HG03280 (cell line): Measurements from ENCODE around the gene GALNT7.

Experiments
- ATAC-seq: cut with Tn5 transposase; IDR thresholded peaks from one replicate; pipeline ENCODE4 v1.9.1; 2021; ENCODE audit warnings: mild to moderate bottlenecking, moderate library complexity; ENCODE audit not compliant: unreplicated experiment

GALNT7 gene

DNA sequence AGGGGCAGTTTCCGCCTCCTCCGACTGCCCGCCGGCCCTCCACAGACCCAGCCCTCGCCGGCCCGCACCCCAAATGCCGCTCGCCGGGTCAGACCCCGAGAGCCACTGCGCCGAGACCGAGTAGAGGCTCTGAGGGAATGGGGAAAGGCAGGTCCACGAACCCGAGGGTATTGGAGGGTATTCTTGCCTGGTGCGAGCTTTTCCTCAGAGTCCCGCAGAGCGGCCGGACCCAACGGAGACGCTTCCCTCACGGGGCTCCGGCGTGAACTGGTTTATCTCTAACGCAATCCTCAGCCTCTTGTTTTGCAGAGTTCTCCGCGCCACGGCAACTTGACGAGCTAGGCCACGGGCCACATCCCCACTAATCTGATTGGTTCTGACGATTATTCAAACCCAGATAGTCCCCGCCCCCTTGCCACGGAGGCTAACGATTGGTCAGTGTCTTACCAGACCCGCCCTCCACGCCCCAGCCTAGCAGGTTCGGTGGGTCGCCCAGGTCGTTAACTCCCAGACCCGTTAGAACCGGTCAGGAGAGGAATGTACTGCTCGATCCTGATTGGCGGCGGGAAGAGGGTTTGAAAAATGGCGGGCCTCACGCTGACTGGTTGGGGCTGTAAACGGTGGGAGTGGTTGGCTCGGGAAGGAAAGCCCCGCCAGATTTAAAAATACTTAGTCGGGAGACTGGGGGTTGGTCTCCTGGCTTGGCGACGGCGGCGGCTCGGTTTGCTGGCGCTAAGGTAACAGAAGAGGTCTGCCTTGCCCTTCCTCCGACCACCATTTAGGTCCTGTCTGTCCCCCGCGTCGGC is 165.7 kb downstream of the GALNT7 start, which contains the start of gene HMGB2:
Gene HMGB2 (minus strand): TSS at position 274 of the 806 bp plus-strand sequence. CDS start 709 bp downstream, outside the sequence.
- peak; percentile 96 for ATAC-seq

DNA sequence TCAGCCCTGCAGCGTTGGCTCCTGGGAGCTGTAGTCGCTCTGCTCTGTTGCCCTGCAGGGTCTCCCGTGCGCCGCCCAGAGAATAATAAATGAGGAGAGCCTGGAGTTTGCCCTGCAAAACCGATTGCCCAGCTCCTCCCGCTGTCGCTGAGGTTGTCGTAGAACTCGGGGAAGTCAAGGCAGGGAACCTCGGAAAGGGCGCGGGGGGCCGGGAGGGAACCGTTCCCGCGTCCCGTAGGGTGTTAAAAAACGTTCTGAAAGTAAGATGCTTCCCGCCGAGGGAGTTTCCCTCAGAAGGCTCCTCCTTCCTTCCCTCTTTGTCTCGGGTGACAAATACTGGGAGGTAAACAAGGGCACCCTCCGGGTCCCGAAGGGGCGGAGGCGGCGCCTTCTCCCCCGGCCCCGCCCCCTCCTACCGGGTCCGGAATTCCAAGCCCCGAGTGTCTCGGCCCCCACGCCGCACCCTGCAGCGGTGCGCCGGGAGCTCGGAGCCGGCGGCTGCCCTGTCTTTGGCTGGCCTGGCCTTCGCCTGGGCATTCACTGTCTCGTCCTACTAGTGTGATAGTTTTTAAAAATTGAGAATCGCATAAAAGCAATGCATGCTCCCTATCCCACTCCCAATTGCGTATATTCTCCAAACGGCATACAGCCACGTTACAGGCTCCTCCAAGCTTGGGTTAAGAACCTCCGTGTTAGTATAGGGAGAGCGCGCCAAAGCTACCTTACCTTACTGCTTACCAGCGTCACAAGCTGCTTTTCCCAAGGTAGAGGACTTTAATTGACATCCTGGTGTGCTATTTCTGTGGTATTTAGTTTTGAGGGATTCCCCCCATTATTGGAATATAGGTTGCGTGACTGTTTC is 166.5 kb downstream of the GALNT7 start:
- peak; percentile 18 for ATAC-seq

DNA sequence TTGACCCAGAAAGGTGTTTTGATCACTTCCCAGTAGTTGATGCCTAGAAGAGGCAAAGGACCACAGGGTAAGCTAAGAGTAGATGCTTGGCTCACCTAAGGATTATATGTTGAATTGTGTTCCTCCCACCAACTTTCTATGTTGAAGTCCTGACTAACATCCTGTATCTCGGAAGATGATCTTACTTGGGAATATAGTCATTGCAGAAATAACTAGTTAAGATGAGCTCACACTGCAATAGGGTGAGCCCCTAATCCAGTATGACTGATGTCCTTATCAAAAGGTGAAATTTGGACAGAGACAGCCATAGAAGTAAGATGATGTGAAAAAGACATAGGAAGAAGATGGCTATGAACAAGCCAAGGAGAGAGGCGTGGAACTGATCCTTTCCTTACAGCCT is 168.9 kb downstream of the GALNT7 start:
- ATAC-seq = no peak

DNA sequence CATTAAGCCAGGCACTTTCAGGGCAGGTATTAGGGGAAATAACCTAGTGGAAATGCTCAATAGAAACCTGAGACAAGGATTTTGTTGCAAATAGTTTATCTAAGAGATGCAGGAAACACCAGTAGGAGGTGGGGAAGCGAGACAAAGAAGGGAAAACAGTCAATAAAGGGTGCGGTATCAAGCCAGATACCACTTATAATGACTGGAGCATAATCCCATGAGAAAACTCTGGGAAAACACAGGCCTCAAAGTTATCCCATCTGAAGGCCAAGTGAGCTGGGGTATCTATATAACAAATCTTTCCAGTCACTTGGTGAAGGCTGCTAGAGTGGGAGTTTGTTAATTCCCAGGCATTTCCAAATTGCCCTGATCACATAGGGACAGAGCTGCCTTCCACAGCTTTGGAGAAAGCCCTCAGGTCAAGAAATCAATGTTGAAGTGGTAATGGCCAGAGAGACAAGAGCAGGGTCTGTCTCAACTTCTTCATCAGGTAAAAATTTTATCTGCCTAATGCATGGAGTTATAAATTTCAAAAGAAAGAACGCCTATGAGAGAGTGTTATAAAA is 175.3 kb downstream of the GALNT7 start:
- no peak for ATAC-seq

DNA sequence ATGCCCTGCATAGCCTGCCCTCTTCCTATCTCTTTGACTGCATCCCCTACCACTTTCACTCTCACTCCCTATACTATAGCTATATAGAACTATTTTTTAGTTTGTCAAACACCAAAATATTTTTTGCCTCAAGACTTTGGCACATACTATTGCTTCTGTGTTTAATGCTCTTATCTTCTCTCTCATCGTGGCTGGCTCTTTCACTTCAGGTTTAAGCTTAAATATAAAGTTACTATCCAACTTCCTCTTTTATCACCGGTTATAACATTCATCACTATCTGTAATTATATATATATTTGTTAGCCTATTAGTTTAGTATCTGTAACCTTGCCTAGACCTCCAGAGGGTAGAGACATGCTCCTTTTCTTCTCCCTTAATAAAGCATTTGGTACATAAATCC is 177.0 kb downstream of the GALNT7 start:
- no peak for ATAC-seq

DNA sequence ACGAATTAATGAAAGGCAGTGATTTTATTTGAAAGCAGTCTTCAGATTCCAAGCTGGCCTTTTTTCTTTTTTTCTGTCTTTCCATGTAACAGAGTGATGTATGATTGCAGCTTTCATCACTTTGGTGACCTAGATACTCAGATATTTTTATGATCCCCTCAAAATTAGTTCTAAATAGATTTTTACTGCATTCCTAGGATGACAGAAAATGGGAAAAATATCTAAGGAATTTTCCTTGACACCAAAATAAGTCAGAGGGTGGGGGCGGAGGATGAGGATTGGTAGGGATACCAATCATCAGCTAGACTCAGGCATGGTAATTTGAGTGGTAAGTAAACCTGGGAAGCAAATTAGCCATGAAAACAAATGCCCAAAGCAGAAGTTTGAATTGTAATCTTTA is 177.5 kb downstream of the GALNT7 start:
- ATAC-seq = no peak

DNA sequence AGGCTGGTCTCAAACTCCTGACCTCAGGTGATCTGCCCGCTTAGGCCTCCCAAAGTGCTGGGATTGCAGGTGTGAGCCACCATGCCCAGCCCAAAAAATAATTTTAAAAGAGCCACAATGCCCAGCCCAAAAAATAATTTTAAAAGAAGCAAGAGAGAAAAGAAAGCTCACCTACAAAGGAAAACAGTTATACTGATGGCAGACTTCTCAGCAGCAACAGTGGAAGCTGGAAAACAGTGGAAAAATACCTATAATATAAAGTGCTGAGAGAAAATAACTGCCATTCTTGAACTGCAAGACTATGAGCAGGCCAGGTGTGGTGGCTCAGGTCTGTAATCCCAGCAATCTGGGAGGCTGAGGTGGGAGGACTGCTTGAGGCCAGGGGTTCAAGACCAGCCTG is 178.9 kb downstream of the GALNT7 start:
- ATAC-seq = no peak

DNA sequence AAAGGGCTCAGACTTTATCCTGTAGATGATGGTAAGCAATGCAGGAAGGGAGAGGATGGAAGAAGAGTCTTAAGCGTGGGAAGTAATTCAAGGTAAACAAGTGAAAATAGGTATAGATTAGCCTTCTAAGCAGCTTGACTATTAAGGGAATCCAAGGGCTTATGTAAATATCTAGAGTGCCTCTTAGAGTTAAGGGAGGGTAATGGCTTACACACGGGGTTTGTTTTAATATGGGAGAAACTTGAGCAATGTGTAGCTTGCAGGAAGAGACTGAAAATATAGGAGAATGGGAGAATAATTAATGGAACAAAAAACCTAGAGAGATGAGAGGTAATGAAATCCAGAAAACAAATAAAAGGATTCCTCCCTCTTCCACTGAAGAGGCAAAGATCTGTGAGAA is 189.3 kb downstream of the GALNT7 start:
- no peak for ATAC-seq

DNA sequence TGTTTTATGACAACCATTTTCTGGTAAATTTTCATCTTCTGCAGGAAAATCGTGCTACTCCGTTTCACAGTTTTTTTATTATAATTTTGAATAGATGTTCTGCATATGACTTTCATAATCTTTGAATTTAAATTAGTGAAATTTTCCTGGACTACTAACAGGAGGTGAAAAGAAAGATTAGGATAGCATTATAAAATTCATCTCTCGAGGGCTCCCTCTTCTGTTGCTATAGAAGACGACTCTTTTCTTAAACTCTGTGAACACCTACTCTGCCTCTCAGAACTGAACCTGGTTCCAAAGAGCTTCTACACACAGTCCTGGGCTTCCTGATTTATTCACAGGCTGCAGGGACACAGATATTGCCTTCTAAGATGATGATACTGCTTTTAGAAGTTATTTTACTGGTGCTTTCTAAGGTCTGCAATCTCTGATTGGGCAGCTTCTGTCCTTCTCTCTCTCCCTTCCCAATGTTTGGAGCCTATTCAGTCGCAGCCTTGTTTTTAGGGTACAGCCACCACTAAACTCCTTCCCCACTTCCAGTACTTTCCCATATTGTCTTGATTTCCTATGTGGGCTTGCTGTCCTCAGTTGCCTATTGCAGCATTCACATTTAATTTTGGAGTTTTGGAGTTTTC is 192.1 kb downstream of the GALNT7 start:
- ATAC-seq = no peak

DNA sequence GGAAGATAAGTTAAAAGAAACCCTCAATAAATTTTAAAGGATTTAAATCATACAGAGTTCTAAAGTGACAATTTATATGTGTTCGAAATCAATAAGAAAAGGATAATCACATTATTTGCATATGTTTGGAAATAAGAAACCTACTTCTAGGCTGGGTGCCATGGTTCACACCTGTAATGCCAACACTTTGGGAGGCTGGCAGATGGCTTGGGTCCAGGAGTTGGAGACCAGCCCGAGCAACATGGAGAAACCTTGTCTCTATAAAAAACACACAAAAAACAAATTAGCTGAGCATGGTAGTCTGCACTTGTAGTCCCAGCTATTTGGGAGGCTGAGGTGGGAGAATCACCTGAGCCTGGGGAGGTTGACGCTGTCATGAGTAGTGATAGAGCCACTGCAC is 194.1 kb downstream of the GALNT7 start:
- no peak for ATAC-seq

DNA sequence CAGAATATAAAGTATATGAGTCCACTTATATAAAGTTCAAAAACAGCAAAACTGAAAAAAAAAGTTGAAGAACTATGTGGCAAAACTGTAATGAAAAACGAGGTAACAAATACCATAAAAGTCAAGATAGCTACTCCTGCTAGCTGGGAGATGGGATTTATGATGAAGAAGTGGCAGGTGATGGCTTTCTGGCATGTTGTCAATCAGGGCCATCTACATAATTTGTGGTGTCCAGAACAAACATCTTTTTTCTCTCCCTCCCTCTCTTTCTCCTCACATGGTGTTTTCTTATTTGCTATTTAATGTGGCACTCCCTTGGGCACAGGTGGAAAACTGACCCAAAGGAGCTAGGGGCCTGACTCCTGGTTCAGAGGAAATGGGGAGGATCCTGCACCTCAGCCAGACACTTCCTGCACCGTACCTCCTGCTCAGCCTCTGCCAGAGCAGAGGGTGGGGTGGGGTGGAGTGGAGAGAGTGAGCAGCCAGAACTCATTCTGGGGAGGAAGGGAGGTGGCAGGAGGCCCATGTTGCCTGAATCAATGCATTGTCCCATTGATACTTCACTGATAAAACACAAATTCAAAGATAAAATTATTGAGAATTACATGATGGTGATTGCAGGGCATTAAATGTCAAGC is 196.9 kb downstream of the GALNT7 start:
- no peak for ATAC-seq

DNA sequence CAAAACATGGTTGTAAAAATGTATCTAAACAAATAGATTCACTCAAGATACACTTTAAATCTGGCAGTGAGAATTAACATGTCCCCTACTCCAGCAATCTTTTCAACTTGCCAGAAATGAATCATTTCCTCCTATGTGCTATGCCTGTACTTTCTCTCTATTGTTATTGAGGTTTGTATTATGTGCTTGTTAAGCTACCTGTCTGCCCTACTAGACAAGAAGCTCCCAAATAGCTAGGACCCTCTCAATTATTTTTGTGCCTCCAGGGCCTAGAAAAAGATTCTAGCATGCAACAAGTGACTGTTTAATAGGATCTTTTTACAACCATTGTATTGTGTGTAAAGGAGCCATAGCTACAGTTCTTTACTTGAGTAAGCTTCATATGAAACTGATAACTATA is 198.7 kb downstream of the GALNT7 start:
- ATAC-seq = no peak

DNA sequence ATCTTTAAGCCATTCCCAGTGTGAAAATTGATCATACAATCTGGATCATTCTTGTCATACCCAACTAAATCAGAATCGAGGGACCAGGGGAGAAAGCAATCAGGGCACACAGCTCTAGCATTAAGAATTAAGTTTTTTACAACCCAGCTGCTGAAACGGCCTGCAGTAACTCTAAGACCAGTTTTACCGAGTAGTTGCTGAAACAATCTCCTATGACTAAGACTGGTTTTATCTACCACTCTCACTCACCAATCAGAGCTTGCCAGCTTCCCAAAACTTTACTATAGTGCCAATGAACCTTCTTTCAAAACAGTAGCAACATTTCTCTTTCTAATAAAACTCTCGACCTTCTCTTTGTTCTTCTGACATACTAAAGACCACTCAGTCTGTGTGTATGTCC is 199.3 kb downstream of the GALNT7 start:
- ATAC-seq = no peak

DNA sequence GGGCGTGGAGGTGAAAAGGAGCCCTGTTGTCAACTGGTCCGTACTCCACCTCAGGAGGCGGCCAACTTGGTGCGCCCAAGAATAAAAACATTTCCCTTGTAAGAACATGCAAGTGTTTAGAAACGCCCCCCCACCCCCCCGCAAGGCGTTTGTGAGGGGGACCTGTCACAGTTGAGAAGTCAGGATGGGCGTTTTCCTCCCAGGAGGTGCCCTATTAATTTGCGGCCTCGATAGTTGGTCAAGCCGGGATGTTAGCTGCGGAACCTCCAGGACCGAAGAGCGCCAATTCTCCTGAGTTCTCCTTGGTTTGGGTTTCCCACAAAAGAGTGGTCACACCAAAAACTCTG is 201.5 kb downstream of the GALNT7 start:
- ATAC-seq = peak; percentile 4

DNA sequence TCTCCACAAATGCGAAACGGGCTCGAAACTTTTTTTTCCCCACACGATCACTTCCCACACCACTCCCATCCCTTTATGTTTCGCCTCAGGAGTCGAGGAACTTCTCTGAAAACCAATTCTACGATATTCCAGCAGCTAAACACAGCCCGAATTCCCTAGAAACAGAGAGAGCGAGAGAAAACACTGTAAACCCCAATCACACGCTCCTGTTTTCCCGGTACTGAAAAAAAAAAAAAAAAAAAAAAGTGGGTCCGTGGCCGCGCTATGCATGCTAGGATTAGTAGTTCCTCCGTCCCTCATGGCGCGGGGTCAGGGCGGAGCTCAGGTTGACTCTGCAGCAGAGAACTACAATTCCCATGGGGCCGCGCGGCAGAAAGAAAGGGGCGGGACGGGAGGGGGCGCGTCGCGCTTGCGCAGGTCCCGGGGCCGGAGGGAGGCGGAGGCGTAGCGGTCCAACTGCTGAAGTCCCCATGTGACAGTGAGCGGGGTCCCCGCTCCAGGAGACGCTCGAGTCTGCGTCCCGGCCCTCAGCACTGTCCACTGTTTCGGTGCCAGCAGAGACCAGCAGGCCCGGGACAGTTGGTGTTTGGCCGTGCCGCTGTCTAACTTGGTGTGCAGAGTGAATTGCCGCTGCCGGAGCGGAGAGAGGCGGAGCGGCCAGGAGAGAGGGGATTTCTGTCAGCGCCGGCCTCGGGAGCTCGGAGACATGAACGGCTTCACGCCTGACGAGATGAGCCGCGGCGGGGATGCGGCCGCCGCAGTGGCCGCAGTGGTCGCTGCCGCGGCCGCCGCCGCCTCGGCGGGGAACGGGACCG is 202.1 kb downstream of the GALNT7 start, which contains the start of gene SAP30:
Gene SAP30 (plus strand): TSS at position 478 of the 815 bp plus-strand sequence. CDS start 229 bp downstream, at position 707.
- peak; percentile 68 for ATAC-seq

DNA sequence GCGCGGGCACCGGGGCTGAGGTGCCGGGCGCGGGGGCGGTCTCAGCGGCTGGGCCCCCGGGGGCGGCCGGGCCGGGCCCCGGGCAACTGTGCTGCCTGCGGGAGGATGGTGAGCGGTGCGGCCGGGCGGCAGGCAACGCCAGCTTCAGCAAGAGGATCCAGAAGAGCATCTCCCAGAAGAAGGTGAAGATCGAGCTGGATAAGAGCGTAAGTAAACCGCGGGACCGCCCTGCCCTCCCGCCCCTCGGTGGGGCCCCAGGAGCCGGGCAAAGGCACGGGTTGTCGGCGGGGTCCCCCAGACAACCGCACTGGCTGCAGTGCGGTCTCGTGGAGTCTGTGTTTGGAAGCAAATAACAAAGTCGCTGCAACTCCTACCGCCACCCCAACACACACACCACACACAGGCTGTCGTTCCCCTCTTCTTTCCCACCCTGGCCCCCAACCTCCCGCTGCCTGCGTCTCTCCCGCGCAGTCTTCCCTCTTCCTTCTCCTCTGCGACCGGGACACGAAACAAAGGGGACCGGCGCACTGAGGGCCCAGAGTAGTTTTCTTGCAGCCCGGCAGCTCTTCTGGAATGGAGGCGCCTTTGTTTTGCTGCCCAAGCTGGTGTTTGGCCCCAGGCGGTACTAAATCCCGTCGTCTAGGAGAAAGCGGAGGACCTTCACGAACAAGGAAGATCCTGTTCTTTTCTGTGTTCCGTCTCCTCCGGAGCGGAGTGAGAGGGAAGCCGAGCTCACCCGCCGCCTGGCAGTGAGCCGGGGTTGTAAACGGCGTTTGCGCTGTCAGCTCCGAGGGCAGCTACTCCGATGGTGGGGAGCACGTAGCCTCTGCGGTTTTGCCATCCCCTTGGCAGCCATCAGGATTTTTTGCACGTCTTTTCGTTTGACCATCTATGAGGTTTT is 202.9 kb downstream of the GALNT7 start:
- ATAC-seq = peak; percentile 28
